ENCODE data around the gene GFI1B. TPM values are rescaled to one million over a fixed set of nuclear protein-coding genes. Genes with fewer than 3 reads are reported as not detected.

Gene GFI1B
- total RNA-seq, 2 experiments from 2014 or later = not detected

GRCh38 chr9:133004091-133004998 is 25.9 kb downstream of the GFI1B start:
- POLR2A ChIA-PET = no interaction called here

GRCh38 chr9:133004999-133005760 is 26.7 kb downstream of the GFI1B start:
- ChIA-PET CTCF (no interaction called here), POLR2A (no interaction called here)

More at GRCh38 chr9:133004091-133004998, 25.9 kb downstream of the GFI1B start:
- CTCF ChIA-PET = no interaction called here

GRCh38 chr9:133005957-133006356 is 27.5 kb downstream of the GFI1B start:
- CTCF ChIA-PET = no interaction called here

GRCh38 chr9:133006731-133007352 is 28.3 kb downstream of the GFI1B start:
- CTCF ChIA-PET = no interaction called here
- POLR2A ChIA-PET = no interaction called here

More at GRCh38 chr9:133005957-133006356, 27.5 kb downstream of the GFI1B start:
- POLR2A ChIA-PET = no interaction called here

- CTCF ChIA-PET = no interaction called here
These were observed 29.9 kb downstream of the GFI1B start for GRCh38 chr9:133008406-133008805.

GRCh38 chr9:133008824-133009223 is 30.3 kb downstream of the GFI1B start:
- CTCF ChIA-PET = no interaction called here
- POLR2A ChIA-PET = no interaction called here

More at GRCh38 chr9:133008406-133008805, 29.9 kb downstream of the GFI1B start:
- POLR2A ChIA-PET = no interaction called here

- CTCF ChIA-PET = interaction anchor here (0.6 kb wide), 1 partner anchor 31 kb away, joined by 4 read pairs; no protein-coding TSS in a partner anchor
- POLR2A ChIA-PET = no interaction called here
These were observed 31.6 kb downstream of the GFI1B start for GRCh38 chr9:133009906-133010582.

- POLR2A ChIA-PET = no interaction called here
- CTCF ChIA-PET = no interaction called here
These were observed 36.2 kb downstream of the GFI1B start for GRCh38 chr9:133014696-133015095.

- CTCF ChIA-PET = interaction anchor here (0.6 to 2.2 kb wide), 6 partner anchors 8 to 467 kb away, joined by 3 to 19 read pairs (median 4); partner anchors contain the start of gene GTF3C5
- POLR2A ChIA-PET = no interaction called here
These were observed 44.8 kb downstream of the GFI1B start for GRCh38 chr9:133023117-133023890.

- POLR2A ChIA-PET = no interaction called here
- CTCF ChIA-PET = interaction anchor here (0.7 to 0.8 kb wide), 2 partner anchors 13 to 121 kb away, joined by 3 to 4 read pairs; no protein-coding TSS in a partner anchor
These were observed 47.9 kb downstream of the GFI1B start for GRCh38 chr9:133026426-133026825.

- CTCF ChIA-PET = no interaction called here
- POLR2A ChIA-PET = no interaction called here
These were observed 48.6 kb downstream of the GFI1B start for GRCh38 chr9:133027134-133027533.

GRCh38 chr9:133028221-133028620 is 49.7 kb downstream of the GFI1B start:
- ChIA-PET POLR2A (no interaction called here), CTCF (no interaction called here)

- POLR2A ChIA-PET = interaction anchor here (0.7 to 1.7 kb wide), 5 partner anchors 8 to 118 kb away, joined by 3 to 7 read pairs (median 5); no protein-coding TSS in a partner anchor
These were observed 51.5 kb downstream of the GFI1B start for GRCh38 chr9:133029994-133030316.

GRCh38 chr9:133030317-133031129 is 52.0 kb downstream of the GFI1B start, which contains the start of gene GTF3C5:
Gene GTF3C5, plus strand, starts transcription at chr9:133030997. Its CDS starts 15 bp downstream, at chr9:133031012.
- ChIA-PET CTCF (interaction anchor here (1.1 to 2.7 kb wide), 6 partner anchors 8 to 128 kb away, joined by 3 to 19 read pairs (median 8); no protein-coding TSS in a partner anchor), POLR2A (interaction anchor here (0.6 to 1.7 kb wide), 8 partner anchors 8 to 326 kb away, joined by 3 to 7 read pairs (median 4); partner anchors contain the start of genes MED22, RPL7A, SURF1 and SURF2)

More at GRCh38 chr9:133029994-133030316, 51.5 kb downstream of the GFI1B start:
- CTCF ChIA-PET = interaction anchor here (1.6 to 2.7 kb wide), 3 partner anchors 7 to 117 kb away, joined by 8 to 19 read pairs (median 9); no protein-coding TSS in a partner anchor

GRCh38 chr9:133031130-133031422 is 52.6 kb downstream of the GFI1B start:
- ChIA-PET POLR2A (interaction anchor here (1.0 to 1.7 kb wide), 4 partner anchors 113 to 325 kb away, joined by 3 to 7 read pairs (median 5); partner anchors contain the start of genes MED22, RPL7A, SURF1 and SURF2), CTCF (interaction anchor here (1.1 to 2.7 kb wide), 6 partner anchors 9 to 128 kb away, joined by 3 to 19 read pairs (median 6); no protein-coding TSS in a partner anchor)

- POLR2A ChIA-PET = interaction anchor here (1.0 to 1.7 kb wide), 4 partner anchors 113 to 325 kb away, joined by 3 to 7 read pairs (median 5); partner anchors contain the start of genes MED22, RPL7A, SURF1 and SURF2
- CTCF ChIA-PET = interaction anchor here (1.1 to 2.7 kb wide), 6 partner anchors 9 to 127 kb away, joined by 3 to 19 read pairs (median 6); no protein-coding TSS in a partner anchor
These were observed 53.0 kb downstream of the GFI1B start for GRCh38 chr9:133031496-133031911.

GRCh38 chr9:133032171-133032570 is 53.7 kb downstream of the GFI1B start:
- CTCF ChIA-PET = interaction anchor here (0.5 to 2.7 kb wide), 6 partner anchors 8 to 677 kb away, joined by 4 to 19 read pairs (median 6); no protein-coding TSS in a partner anchor
- POLR2A ChIA-PET = interaction anchor here (1.3 kb wide), 1 partner anchor 316 kb away, joined by 4 read pairs; the partner anchor contains the start of genes MED22 and RPL7A

Measured in activated CD8-positive, alpha-beta memory T cell treated with anti-CD3 and anti-CD28 coated beads for 36 hours (primary cell).